ENCODE results near the gene PRR35. TPM values are rescaled to one million over a fixed set of nuclear protein-coding genes. Genes with fewer than 3 reads are reported as not detected.

PRR35 gene
- total RNA-seq (2014; rRNA removed; shearing (Covaris generic); ENCODE audit: low replicate concordance), result not detected in 2 replicates

DNA sequence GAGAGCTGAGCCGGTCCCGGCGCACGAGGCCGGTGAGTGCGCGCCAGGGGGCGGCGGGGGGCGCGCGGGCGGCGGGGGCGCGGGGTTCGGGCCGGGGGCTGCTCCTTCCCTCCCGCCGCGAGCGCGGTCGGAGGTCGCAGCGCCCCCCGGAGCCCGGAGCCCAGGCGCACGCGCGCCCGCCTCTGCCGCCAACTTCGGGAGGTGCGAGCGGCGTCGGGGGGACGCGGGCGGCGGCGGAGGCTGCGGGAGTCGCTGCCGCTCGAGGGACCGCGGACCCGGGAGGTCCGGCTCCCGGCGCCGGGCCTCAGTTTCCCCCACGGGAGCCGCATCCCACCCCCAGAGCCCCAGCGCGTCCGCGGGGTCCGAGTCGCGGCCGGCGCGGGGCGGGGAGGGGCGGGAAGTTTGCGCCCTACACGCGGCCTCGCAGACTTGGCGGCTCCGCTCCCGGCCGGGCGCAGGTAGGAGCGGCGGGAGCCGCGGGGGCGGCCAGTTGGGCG is at the start of gene PRR35:
Gene PRR35 (plus strand): TSS at position 191 of the 497 bp plus-strand sequence. CDS start 2,901 bp downstream, outside the sequence.
- no peak for DNase-seq (ENCODE audit: low read depth)
- in situ Hi-C loops (cut with HindIII; ENCODE audit: low pct_unique_long_range_greater_than_20kb, low sequenced_read_pairs), result no loop called here

DNA sequence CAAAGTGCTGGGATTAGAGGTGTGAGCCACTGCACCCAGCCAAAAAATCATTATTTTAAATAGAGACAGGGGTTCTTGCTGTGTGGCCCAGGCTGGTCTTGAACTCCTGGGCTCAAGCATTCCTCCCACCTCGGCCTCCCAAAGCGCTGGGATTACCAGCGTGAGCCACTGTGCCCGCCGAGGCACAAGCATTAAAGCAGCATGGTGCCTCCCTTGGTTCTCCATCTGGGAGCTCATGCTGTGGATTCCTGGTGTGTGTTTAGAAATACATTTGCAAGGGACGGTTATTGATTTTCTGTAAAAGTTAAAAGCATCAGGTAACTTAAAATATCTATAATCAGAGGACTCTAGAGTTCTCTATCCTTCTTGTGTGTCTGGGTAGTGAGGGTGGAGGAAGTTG is 47.4 kb upstream of the PRR35 start:
- in situ Hi-C loops (cut with HindIII; ENCODE audit: low pct_unique_long_range_greater_than_20kb, low sequenced_read_pairs), result no loop called here
- no peak for DNase-seq (ENCODE audit: low read depth)

GRCh38 chr16:513950-514349 is 46.2 kb upstream of the PRR35 start:
- DNase-seq (ENCODE audit: low read depth), result no peak
- in situ Hi-C loops (cut with HindIII; ENCODE audit: low pct_unique_long_range_greater_than_20kb, low sequenced_read_pairs), result no loop called here

DNA sequence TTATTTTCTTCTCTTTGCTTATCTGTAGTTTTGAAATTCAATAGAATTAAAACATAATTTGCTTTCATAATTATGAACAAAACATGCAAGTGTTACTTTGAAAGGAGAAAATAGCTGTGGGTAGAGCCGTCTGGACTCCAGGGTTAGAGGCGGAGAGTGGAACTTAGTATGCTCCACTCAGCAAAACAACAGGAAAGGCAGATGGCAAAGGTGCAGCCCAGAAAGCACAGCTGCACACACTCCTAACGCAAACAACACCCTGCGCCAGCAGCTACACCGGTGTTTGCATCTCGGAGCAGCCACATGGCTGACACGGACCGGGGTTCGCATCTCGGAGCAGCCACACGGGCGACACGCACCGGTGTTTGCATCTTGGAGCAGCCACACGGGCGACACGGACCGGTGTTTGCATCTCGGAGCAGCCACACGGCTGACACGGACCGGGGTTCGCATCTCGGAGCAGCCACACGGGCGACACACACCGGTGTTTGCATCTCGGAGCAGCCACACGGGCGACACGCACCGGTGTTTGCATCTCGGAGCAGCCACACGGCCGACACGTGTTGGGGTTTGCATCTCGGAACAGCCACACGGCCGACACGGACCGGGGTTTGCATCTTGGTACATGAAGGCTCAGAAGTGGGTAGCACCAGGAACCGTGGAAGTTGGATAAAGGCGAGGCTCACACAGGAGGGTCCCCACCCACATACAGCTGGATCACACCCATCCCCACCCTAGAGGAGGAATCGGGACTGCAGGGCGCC is 44.8 kb upstream of the PRR35 start:
- DNase-seq (ENCODE audit: low read depth), result no peak

DNA sequence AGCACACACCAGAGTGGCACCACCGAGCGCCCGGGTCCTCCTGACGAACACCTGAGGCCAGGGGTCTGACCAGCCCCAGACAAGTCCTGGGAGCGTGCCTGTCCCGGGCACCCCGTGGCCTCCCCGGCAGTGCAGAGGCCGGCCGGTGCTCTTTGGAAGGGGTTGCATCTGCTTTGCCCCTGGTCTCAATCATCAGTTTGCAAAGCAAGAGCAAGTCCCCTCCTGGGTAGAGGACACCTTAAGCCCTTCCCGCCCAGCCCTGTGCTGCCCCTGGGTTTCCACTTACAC is 44.3 kb upstream of the PRR35 start:
- no peak for DNase-seq (ENCODE audit: low read depth)
- in situ Hi-C loops (cut with HindIII; ENCODE audit: low pct_unique_long_range_greater_than_20kb, low sequenced_read_pairs), result no loop called here

More for the DNA sequence above, 44.8 kb upstream of the PRR35 start:
- in situ Hi-C loops (cut with HindIII; ENCODE audit: low pct_unique_long_range_greater_than_20kb, low sequenced_read_pairs), result no loop called here

GRCh38 chr16:516301-516700 is 43.9 kb upstream of the PRR35 start:
- in situ Hi-C loops (cut with HindIII; ENCODE audit: low pct_unique_long_range_greater_than_20kb, low sequenced_read_pairs), result no loop called here
- DNase-seq (ENCODE audit: low read depth), result no peak

DNA sequence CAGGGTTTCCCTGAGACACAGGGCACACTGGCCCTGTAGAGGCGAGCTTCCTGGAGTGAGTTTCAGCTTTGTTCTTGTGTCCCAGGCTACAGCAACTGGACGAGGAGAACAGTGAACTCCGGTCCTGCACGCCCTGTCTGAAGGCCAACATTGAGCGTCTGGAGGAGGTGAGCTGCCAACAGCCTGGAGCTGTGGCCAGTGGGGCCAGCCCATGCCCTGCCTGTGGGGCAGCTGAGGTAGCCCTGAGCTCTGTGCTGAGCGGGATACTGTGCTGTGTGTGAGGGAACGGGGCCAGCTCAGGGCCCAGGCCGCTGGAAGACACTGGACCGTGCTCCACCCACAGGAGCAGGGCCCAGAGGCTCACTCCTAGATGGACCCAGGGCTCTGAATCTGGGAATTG is 41.3 kb upstream of the PRR35 start:
- no peak for DNase-seq (ENCODE audit: low read depth)
- in situ Hi-C loops (cut with HindIII; ENCODE audit: low pct_unique_long_range_greater_than_20kb, low sequenced_read_pairs), result no loop called here

- in situ Hi-C loops (cut with HindIII; ENCODE audit: low pct_unique_long_range_greater_than_20kb, low sequenced_read_pairs), result no loop called here
- no peak for DNase-seq (ENCODE audit: low read depth)
These were observed 40.8 kb upstream of the PRR35 start for GRCh38 chr16:519425-519824.

DNA sequence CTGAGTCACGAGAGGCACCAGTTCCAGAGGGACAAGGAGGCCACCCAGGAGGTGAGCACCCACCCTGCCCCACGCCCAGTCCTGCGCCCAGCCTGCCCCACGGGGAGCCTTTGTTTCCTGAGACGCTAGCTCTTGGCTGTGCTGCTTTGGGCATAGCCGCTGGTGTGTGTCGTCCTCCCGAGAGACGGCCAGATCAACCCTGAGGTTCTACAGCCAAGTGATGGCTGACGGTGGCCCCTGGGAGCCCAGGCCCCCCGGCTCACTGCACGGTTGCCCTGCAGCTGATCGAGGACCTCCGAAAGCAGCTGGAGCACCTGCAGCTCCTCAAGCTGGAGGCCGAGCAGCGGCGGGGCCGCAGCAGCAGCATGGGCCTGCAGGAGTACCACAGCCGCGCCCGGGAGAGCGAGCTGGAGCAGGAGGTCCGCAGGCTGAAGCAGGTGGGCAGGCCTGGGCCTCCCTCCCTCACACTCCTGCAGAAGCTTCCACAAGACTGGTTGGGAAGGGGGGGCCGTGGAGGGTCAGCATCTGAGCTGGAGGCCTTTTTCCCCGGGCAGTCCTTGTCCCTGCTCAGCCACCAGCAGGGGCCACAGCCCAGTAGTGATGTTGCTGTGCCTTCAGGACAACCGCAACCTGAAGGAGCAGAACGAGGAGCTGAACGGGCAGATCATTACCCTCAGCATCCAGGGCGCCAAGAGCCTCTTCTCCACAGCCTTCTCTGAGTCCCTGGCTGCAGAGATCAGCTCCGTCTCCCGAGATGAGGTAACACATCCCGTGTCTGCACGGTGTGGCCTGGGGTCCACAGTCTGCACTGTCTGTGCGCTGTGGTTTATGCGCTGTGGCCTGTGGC is 40.1 kb upstream of the PRR35 start:
- DNase-seq (ENCODE audit: low read depth), result no peak
- in situ Hi-C loops (cut with HindIII; ENCODE audit: low pct_unique_long_range_greater_than_20kb, low sequenced_read_pairs), result no loop called here

DNA sequence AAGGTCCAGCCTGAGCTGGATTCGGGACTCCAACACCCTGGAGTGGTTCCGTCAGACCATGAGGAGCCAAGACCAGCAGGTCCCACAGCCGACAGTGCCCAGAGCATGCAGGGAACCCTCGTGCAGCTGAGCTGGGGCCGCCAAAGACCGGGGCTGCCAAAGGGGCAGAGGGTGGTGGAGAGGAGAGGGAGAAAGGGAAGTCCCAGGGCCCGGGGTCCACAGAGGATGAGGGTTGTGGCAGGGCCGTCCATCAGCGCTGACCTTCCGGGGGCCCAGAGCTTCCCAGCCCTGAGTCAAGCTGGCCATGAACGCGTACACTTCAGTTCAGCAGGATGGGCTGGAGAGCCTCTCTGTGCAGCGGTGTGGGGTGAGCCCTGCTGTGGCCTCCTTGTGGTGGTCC is 39.3 kb upstream of the PRR35 start:
- DNase-seq (ENCODE audit: low read depth), result no peak
- in situ Hi-C loops (cut with HindIII; ENCODE audit: low pct_unique_long_range_greater_than_20kb, low sequenced_read_pairs), result no loop called here

GRCh38 chr16:521381-522210 is 38.6 kb upstream of the PRR35 start:
- in situ Hi-C loops (cut with HindIII; ENCODE audit: low pct_unique_long_range_greater_than_20kb, low sequenced_read_pairs), result no loop called here
- DNase-seq (ENCODE audit: low read depth), result no peak

GRCh38 chr16:522320-523096 is 37.7 kb upstream of the PRR35 start:
- DNase-seq (ENCODE audit: low read depth), result no peak
- in situ Hi-C loops (cut with HindIII; ENCODE audit: low pct_unique_long_range_greater_than_20kb, low sequenced_read_pairs), result no loop called here

- no peak for DNase-seq (ENCODE audit: low read depth)
- in situ Hi-C loops (cut with HindIII; ENCODE audit: low pct_unique_long_range_greater_than_20kb, low sequenced_read_pairs), result no loop called here
These were observed 37.0 kb upstream of the PRR35 start for GRCh38 chr16:523097-523741.

DNA sequence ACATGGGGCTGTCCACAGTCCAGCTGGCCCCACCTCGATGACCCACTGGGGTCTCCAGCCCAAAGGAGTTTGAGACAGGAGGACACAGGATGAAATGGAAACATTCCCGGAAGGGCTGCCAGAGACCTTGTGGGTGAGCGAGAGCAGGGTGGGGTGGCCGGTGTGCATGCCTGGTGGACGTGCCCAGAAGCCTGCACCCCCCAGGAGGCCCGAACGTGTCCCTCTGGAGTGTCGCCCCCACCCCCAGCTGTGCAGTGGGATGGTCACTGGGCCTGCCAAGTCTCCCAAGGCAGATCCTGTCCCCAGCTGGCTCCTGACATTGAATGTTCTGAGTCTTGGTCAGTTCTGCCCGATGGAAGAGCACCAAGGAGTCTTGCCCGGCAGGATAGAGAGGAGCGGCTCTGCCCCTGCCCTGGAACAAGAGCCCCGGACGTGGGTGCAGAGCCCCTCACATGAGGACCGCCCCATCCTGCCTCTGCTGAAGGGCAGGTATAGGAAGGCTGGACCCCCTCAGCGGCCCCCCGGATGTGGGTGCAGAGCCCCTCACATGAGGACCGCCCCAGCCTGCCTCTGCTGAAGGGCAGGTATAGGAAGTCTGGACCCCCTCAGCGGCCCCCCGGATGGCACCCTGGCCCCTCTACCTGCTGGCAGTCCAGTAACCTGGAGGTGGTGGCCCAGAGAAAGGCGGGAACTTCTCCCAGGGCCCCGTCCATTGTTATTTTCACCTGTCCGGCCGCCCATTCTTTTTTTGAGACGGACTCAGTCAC is 35.7 kb upstream of the PRR35 start:
- DNase-seq (ENCODE audit: low read depth), result no peak
- in situ Hi-C loops (cut with HindIII; ENCODE audit: low pct_unique_long_range_greater_than_20kb, low sequenced_read_pairs), result no loop called here

DNA sequence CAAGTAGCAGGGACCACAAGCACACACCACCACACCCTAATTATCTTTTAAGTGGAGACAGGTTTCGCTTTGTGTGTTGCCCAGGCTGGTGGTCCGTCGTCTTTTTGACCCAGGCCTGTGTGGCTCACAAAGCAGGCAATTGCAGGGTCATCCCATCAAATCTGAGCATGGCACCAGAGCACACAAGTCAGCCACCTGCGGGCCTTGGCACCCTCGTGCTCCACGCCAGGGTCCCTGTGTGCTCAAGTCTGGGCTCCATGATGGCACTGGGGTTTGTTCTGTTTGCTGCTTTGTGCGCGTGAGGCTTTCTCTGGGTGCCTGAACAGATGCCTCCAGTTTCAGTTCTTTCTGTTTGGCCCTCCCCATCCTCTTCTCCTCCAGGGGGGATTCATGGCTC is 35.1 kb upstream of the PRR35 start:
- no peak for DNase-seq (ENCODE audit: low read depth)
- in situ Hi-C loops (cut with HindIII; ENCODE audit: low pct_unique_long_range_greater_than_20kb, low sequenced_read_pairs), result no loop called here

DNA sequence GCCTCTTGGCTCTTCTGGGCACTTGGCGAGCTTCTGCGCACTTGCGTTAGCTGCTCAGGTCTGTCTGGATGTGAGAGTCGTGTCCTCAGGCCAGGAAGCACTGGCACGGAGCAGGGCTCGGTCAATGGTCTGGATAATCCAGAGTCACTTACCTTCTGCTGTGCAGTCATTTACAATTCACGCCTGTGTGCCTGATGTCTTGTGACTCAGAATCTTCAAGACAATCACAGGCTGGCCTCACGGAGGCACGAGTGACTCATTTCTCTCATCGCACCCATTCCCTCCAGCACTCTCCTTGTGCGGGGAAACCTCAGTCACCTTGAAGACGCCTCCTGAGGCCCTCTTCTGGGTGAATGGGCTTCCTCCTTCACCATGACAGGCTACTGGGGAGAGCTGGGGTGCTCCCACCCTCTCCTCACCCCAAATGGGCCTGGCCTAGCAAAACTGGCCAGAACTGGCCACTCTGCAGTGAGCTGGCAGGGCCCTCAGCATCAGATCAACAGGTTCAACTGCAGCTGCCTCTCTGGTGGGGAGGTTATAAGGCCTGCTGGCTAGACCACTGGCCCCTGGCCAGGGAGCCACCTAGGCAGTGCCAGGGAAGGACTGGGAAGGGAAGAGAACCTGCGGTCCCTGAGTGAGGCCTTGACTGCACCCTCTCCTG is 34.5 kb upstream of the PRR35 start:
- in situ Hi-C loops (cut with HindIII; ENCODE audit: low pct_unique_long_range_greater_than_20kb, low sequenced_read_pairs), result no loop called here

More for the DNA sequence above, 34.5 kb upstream of the PRR35 start:
- peak; percentile 97 for DNase-seq (ENCODE audit: low read depth)
